NK-92 treated with Interleukin-12 subunit alpha and Interleukin-12 subunit beta, amount 100 ng/mL, for 24 hours (cell line): ENCODE measurements around the gene IGLON5.
A peak's percentile ranks its signal among the peaks of the same experiment; 100 is the strongest.

ENCODE experiments used
- DNase-seq: peaks from one replicate; lab custom pipeline; 2025; lab: John Stamatoyannopoulos, UW

IGLON5 gene

GRCh38 chr19:51311351-51312257, at the start of gene IGLON5:
Gene IGLON5 (plus strand): TSS chr19:51311644. CDS start chr19:51311848, 204 bp downstream.
- no peak for DNase-seq

GRCh38 chr19:51263808-51264207, 47.6 kb upstream of the IGLON5 start:
- no peak for DNase-seq

GRCh38 chr19:51271067-51271466, 40.4 kb upstream of the IGLON5 start:
- DNase-seq: no peak

GRCh38 chr19:51272183-51272810, 39.1 kb upstream of the IGLON5 start:
- DNase-seq: peak; percentile 39

- no peak for DNase-seq
Observed at GRCh38 chr19:51274049-51274770, 37.2 kb upstream of the IGLON5 start.

- no peak for DNase-seq
Observed at GRCh38 chr19:51277112-51277511, 34.3 kb upstream of the IGLON5 start.

- DNase-seq: no peak
Observed at GRCh38 chr19:51282335-51282734, 29.1 kb upstream of the IGLON5 start.

GRCh38 chr19:51285682-51286081, 25.8 kb upstream of the IGLON5 start:
- DNase-seq: no peak

- DNase-seq: no peak
Observed at GRCh38 chr19:51289635-51290034, 21.8 kb upstream of the IGLON5 start.

- no peak for DNase-seq
Observed at GRCh38 chr19:51292971-51293370, 18.5 kb upstream of the IGLON5 start.

GRCh38 chr19:51293571-51294210, 17.8 kb upstream of the IGLON5 start:
- DNase-seq: no peak

- no peak for DNase-seq
Observed at GRCh38 chr19:51294211-51294976, 17.1 kb upstream of the IGLON5 start.

GRCh38 chr19:51294977-51295375, 16.5 kb upstream of the IGLON5 start:
- no peak for DNase-seq

GRCh38 chr19:51295382-51296126, 15.9 kb upstream of the IGLON5 start:
- DNase-seq: no peak

GRCh38 chr19:51296336-51297093, 14.9 kb upstream of the IGLON5 start:
- no peak for DNase-seq

- DNase-seq: no peak
Observed at GRCh38 chr19:51297406-51297805, 14.0 kb upstream of the IGLON5 start.

GRCh38 chr19:51301266-51301665, 10.2 kb upstream of the IGLON5 start:
- DNase-seq: no peak

- no peak for DNase-seq
Observed at GRCh38 chr19:51305479-51305878, 6.0 kb upstream of the IGLON5 start.

GRCh38 chr19:51316688-51317087, 5.2 kb downstream of the IGLON5 start:
- DNase-seq: no peak

GRCh38 chr19:51317376-51317775, 5.9 kb downstream of the IGLON5 start:
- DNase-seq: no peak
